Calu3 (cell line): ENCODE results near the gene RACGAP1. TPM values are rescaled to one million over a fixed set of nuclear protein-coding genes. Genes with fewer than 3 reads are reported as not detected.

Experiments
- BruUV-seq: library from RNA; stranded (reverse); fragments of 400-500 nt; replicated peaks from 2 replicates; lab custom pipeline; 2021; lab: Mats Ljungman, UMichigan
- CTCF ChIA-PET: fragments of 300-600 bp; sonication (Branson Sonifier 250); formaldehyde crosslinking; loops from one replicate; lab custom pipeline; 2022; ENCODE audit warnings: antibody characterized with exemption; lab: Charles Lee
- DNase-seq: peaks from one replicate; pipeline ENCODE4 v3.0.0; 2022
- H3K27ac Mint-ChIP-seq: one replicate; pipeline ENCODE4 v1.8.0; 2022; ENCODE audit warnings: mixed read lengths; ENCODE audit not compliant: unreplicated experiment
- H3K27me3 Mint-ChIP-seq: one replicate; pipeline ENCODE4 v1.8.0; 2022; ENCODE audit warnings: mixed read lengths; ENCODE audit not compliant: unreplicated experiment
- H3K36me3 Mint-ChIP-seq: one replicate; pipeline ENCODE4 v1.8.0; 2022; ENCODE audit warnings: mild to moderate bottlenecking, moderate library complexity, mixed read lengths; ENCODE audit not compliant: insufficient read depth, unreplicated experiment
- H3K4me1 Mint-ChIP-seq: one replicate; pipeline ENCODE4 v1.8.0; 2022; ENCODE audit warnings: mild to moderate bottlenecking, low read depth, mixed read lengths; ENCODE audit not compliant: unreplicated experiment
- H3K4me3 Mint-ChIP-seq: one replicate; pipeline ENCODE4 v1.8.0; 2022; ENCODE audit warnings: mild to moderate bottlenecking, low read depth, moderate library complexity, mixed read lengths; ENCODE audit not compliant: unreplicated experiment
- H3K9me3 Mint-ChIP-seq: one replicate; pipeline ENCODE4 v1.8.0; 2022; ENCODE audit warnings: low read depth, mixed read lengths; ENCODE audit not compliant: unreplicated experiment
- intact Hi-C: fragments of 100-400 bp; cut with micrococcal nuclease; formaldehyde crosslinking; loops from one replicate; pipeline ENCODE4 v1.10.0; 2022; ENCODE audit not compliant: unreplicated experiment
- total RNA-seq: library from RNA; stranded (reverse); gene quantifications from 2 replicates; pipeline ENCODE4 v1.2.3, GENCODE V29; 2022
- TF ChIP-seq, protein P1 (sequence below): fragments of 200-600 bp; IDR thresholded peaks from one replicate; pipeline ENCODE4 v1.8.0; 2022; ENCODE audit warnings: antibody characterized with exemption; ENCODE audit not compliant: unreplicated experiment

Gene RACGAP1
- total RNA-seq, 1 experiment from 2014 or later, result 62.0 TPM

DNA sequence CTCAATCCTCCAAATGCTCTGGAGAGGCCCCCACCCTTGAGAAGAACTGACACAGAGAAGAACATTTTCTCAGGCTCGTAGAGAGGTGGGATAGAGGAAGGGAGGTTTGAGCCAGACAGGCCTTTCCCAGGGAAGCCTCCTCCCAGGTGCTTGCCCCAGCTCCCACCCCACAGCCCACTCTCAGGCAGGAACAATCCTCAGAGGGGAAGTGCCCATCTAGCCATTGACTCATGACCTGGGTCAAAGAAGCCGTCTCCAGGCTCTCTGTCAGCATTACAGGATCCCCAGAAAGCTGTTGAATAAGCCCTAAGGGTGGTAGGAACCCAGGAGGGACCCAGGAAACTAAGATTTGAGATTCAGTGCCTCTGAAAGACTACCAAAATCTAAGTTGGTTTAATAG, 48.7 kb downstream of the RACGAP1 start:
- CTCF ChIA-PET, result no interaction called here
- H3K27me3 Mint-ChIP-seq, result no peaks in the 10 kb centered on the region

DNA sequence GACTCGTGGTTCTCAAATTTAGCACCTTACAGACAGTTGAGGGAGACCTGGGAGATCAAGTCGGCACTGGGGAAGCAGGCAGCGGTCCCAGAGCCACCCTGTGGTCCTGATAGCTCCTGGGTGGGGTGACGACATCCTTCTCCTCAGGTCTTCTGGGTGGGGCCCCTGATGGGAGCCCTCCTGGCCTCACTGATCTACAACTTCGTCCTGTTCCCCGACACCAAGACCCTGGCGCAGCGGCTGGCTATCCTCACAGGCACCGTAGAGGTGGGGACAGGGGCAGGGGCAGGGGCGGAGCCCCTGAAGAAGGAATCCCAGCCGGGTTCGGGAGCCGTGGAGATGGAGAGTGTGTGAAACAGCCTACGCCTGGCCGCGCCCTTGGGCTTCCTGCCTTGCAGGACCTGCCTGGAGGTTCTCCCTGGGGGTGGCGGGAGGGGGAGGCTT, 50.0 kb downstream of the RACGAP1 start:
- no peaks in the 10 kb centered on the region for H3K9me3 Mint-ChIP-seq
- BruUV-seq, result no TSS peak
- H3K4me1 Mint-ChIP-seq, result no peaks in the 10 kb centered on the region
- no peak overlapping the region for H3K27ac Mint-ChIP-seq
- DNase-seq, result no peak
- no peaks in the 10 kb centered on the region for H3K36me3 Mint-ChIP-seq
- no peak overlapping the region for H3K4me3 Mint-ChIP-seq
- CTCF ChIA-PET, result no interaction called here
- TF ChIP-seq, protein P1, sequence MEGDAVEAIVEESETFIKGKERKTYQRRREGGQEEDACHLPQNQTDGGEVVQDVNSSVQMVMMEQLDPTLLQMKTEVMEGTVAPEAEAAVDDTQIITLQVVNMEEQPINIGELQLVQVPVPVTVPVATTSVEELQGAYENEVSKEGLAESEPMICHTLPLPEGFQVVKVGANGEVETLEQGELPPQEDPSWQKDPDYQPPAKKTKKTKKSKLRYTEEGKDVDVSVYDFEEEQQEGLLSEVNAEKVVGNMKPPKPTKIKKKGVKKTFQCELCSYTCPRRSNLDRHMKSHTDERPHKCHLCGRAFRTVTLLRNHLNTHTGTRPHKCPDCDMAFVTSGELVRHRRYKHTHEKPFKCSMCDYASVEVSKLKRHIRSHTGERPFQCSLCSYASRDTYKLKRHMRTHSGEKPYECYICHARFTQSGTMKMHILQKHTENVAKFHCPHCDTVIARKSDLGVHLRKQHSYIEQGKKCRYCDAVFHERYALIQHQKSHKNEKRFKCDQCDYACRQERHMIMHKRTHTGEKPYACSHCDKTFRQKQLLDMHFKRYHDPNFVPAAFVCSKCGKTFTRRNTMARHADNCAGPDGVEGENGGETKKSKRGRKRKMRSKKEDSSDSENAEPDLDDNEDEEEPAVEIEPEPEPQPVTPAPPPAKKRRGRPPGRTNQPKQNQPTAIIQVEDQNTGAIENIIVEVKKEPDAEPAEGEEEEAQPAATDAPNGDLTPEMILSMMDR, result no peak
- intact Hi-C loops, result no loop called here
- H3K27me3 Mint-ChIP-seq, result no peaks in the 10 kb centered on the region

More for the DNA sequence above, 48.7 kb downstream of the RACGAP1 start:
- TF ChIP-seq, protein P1, result no peak
- no TSS peak for BruUV-seq
- Mint-ChIP-seq H3K4me3 (no peak overlapping the region), H3K4me1 (no peaks in the 10 kb centered on the region), H3K36me3 (no peaks in the 10 kb centered on the region), H3K27ac (no peak overlapping the region), H3K9me3 (no peaks in the 10 kb centered on the region)
- intact Hi-C loops, result no loop called here
- DNase-seq, result no peak

DNA sequence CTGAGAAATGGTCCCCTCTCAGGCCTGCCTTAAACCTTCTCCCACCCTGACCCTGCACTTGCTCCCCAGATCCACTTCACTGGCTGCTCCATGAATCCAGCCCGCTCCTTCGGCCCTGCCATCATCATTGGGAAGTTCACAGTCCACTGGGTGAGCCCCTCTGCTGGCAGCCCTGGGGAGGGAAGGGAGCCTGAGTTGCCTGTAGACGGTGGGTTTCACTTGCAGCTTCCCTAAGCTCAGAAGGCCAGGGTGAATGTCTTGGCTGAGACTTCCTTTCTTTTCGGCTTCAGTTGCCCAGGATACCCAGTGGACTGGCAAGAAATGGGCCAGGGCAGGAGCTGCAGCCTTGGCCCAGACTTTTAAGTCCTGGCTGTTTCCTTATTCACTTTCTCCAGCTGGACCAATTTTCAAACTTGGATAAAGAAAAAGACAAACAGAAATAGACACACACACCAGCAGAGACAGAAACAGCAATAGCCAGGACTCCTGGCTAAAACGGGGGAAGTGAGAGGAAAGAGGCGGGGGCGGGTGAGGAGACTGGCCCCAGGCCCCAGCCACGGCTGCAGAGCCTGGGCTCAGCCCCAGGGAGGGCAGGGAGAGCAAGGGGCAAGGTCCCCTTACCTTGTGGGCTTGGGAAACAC, 50.5 kb downstream of the RACGAP1 start:
- no peak for DNase-seq
- Mint-ChIP-seq H3K4me3 (no peak overlapping the region), H3K27ac (no peak overlapping the region), H3K9me3 (no peaks in the 10 kb centered on the region), H3K36me3 (no peaks in the 10 kb centered on the region), H3K27me3 (no peaks in the 10 kb centered on the region), H3K4me1 (no peaks in the 10 kb centered on the region)
- intact Hi-C loops, result no loop called here
- BruUV-seq, result no TSS peak
- TF ChIP-seq, protein P1, result no peak
- CTCF ChIA-PET, result no interaction called here

DNA sequence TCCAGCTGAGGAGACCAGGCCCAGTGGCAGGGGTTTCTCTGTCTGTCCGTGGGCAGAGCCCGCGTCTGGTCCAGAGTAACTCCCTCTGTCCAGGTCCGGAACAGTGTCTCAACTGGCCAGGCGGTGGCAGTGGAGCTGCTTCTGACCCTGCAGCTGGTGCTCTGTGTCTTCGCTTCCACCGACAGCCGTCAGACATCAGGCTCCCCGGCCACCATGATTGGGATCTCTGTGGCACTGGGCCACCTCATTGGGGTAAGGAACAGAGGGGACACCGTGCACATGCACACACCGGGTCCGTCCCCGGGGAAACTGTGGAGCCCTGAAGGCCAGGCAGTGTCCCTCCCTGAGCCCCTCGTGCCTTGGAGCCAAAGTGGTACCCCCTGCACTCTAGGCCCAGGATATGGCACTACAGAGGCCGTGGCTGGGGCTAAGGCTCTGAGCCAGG, 51.0 kb downstream of the RACGAP1 start:
- H3K4me3 Mint-ChIP-seq, result no peak overlapping the region
- TF ChIP-seq, protein P1, result no peak
- no peak for DNase-seq
- no peaks in the 10 kb centered on the region for H3K9me3 Mint-ChIP-seq
- no peaks in the 10 kb centered on the region for H3K4me1 Mint-ChIP-seq
- BruUV-seq, result no TSS peak
- CTCF ChIA-PET, result no interaction called here
- no peaks in the 10 kb centered on the region for H3K36me3 Mint-ChIP-seq
- no peak overlapping the region for H3K27ac Mint-ChIP-seq
- no peaks in the 10 kb centered on the region for H3K27me3 Mint-ChIP-seq
- intact Hi-C loops, result no loop called here
